ENCODE results near the gene MGAT5B. TPM values are rescaled to one million over a fixed set of nuclear protein-coding genes. Genes with fewer than 3 reads are reported as not detected.

MGAT5B gene
- total RNA-seq, 6 experiments from 2014 or later = 1.5 to 2.3 (median 1.8) TPM

DNA sequence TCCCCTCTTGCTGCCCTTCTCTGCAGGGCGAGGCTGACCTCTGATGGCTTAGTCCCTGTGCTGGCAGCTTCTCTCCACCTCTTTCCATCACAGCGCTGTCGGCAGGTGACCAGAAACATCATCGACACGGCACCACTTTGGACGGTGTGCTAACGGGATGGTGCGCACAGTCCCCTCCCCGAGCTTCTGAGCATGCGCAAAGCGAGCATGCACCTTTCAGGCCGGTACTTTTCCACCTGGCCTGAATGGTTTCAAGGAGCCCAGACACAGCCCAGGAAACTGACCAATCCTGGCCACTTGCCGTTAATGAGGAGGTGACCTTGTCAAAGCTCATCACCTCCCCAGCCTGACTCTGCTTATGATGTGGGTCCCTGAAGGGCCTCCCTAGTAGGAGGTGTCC lies 54.8 kb downstream of the MGAT5B start:
- no peaks in the 10 kb centered on the region for H3K4me1 Mint-ChIP-seq (ENCODE audit: low read depth)
- no peaks in the 10 kb centered on the region for H3K36me3 Mint-ChIP-seq (ENCODE audit: low read depth)
- H3K4me3 Mint-ChIP-seq = no peak overlapping the region
- peaks cover 22% of the 10 kb centered on the region for H3K27me3 Mint-ChIP-seq (ENCODE audit: insufficient read depth)
- no peaks in the 10 kb centered on the region for H3K9me3 Mint-ChIP-seq
- no peak for DNase-seq
- H3K27ac Mint-ChIP-seq = no peak overlapping the region
- TF ChIP-seq, protein P1, sequence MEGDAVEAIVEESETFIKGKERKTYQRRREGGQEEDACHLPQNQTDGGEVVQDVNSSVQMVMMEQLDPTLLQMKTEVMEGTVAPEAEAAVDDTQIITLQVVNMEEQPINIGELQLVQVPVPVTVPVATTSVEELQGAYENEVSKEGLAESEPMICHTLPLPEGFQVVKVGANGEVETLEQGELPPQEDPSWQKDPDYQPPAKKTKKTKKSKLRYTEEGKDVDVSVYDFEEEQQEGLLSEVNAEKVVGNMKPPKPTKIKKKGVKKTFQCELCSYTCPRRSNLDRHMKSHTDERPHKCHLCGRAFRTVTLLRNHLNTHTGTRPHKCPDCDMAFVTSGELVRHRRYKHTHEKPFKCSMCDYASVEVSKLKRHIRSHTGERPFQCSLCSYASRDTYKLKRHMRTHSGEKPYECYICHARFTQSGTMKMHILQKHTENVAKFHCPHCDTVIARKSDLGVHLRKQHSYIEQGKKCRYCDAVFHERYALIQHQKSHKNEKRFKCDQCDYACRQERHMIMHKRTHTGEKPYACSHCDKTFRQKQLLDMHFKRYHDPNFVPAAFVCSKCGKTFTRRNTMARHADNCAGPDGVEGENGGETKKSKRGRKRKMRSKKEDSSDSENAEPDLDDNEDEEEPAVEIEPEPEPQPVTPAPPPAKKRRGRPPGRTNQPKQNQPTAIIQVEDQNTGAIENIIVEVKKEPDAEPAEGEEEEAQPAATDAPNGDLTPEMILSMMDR (IDR thresholded peaks at IDR 0.05) = no peak

DNA sequence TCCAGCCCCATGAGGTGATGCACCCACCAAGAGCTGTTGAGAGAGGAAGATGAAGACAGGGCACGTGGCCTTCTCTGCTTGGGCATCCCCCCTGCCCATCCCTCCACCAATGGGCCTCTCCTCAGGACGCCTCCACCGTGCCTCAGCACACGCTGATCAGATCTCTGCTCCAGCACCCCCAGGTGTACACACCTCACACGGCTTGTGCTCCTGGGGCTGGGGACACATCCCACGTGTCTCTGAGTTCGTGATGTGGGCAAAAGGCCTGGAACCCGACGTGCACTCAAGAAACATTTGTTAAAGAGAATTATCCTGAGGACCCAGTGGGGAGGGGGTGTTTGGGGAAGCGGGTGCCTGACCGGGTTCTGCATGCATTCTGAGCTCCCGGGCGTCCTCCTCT lies 55.3 kb downstream of the MGAT5B start:
- Mint-ChIP-seq H3K27ac (no peak overlapping the region), H3K9me3 (no peaks in the 10 kb centered on the region), H3K4me1 (ENCODE audit: low read depth) (no peaks in the 10 kb centered on the region), H3K27me3 (ENCODE audit: insufficient read depth) (peaks cover 25% of the 10 kb centered on the region), H3K36me3 (ENCODE audit: low read depth) (no peaks in the 10 kb centered on the region), H3K4me3 (no peak overlapping the region)
- TF ChIP-seq, protein P1 (IDR thresholded peaks at IDR 0.05) = no peak
- no peak for DNase-seq

DNA sequence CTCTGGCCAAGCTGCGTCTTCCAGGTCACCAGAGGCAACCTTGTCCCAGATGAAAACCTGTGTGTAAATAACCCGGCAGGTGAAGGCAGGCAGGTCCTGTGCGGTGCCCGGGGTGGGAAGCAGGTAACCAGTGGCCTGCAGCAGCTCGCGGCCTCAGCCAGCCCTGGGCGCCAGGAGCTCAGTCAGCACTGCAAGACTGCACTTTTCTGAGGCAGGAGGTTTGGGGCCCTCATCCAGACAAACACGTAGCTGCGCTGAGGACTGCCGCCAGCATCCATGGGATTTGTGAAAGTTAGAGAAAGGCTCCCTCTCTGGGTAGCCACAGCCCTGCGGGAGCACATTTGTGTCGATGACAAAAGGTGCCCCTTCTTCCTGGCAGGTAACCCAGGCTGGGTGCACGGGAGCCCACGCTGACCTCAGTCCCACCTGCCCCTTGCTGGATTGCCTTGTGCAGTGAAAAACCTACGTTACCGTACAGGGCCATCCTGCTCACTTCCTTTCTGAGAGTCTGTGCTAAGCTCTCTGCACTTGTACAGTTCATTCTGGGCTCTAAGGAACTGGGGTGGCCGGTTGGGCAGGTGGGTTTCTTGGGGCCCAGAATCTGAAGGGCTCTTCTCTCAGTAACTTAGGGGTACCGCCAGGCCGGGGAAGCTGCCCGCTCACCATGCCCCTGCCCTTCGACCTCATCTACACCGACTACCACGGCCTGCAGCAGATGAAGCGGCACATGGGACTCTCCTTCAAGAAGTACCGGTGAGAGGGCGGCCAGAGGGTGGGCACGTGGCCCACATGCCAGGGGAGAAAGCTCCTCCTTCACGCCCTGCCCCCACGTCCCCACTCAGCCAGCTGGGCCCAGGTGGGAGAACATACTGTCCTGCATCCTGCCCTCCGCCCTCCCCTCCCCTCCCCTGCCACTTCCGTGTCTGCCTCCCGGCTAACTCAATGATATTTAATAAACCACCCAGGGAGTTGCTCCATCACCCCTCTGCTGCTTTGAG lies 56.4 kb downstream of the MGAT5B start:
- no peaks in the 10 kb centered on the region for H3K36me3 Mint-ChIP-seq (ENCODE audit: low read depth)
- TF ChIP-seq, protein P1 (IDR thresholded peaks at IDR 0.05) = no peak
- H3K27ac Mint-ChIP-seq = no peak overlapping the region
- H3K27me3 Mint-ChIP-seq (ENCODE audit: insufficient read depth) = peaks cover 26% of the 10 kb centered on the region
- H3K9me3 Mint-ChIP-seq = no peaks in the 10 kb centered on the region
- H3K4me1 Mint-ChIP-seq (ENCODE audit: low read depth) = no peaks in the 10 kb centered on the region
- DNase-seq = no peak
- no peak overlapping the region for H3K4me3 Mint-ChIP-seq

DNA sequence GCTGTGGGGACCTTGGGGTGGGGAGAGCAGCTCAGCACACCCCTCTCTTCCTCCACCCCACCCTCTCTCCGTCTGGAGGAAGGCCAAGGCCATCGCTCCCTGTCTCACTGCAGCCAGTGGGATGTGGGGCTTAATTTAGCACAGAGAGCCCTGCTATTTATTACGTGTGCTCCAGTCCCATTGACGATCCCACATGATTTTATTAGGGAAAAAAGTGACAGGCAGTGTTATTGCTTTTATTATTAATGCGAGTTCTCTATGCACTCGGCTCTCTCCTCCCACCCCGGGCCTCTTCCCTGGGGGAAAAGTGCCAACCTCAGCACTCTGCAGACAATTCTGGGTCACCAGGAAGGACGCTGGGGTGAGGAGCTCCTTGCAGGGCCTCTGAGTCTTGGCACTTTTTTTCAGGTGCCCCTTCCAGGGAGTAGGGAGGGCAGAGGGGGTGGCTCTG lies 57.3 kb downstream of the MGAT5B start:
- DNase-seq = no peak
- no peak overlapping the region for H3K4me3 Mint-ChIP-seq
- no peaks in the 10 kb centered on the region for H3K9me3 Mint-ChIP-seq
- no peaks in the 10 kb centered on the region for H3K36me3 Mint-ChIP-seq (ENCODE audit: low read depth)
- H3K27me3 Mint-ChIP-seq (ENCODE audit: insufficient read depth) = peaks cover 25% of the 10 kb centered on the region
- H3K27ac Mint-ChIP-seq = no peak overlapping the region
- H3K4me1 Mint-ChIP-seq (ENCODE audit: low read depth) = no peaks in the 10 kb centered on the region
- TF ChIP-seq, protein P1 (IDR thresholded peaks at IDR 0.05) = no peak

DNA sequence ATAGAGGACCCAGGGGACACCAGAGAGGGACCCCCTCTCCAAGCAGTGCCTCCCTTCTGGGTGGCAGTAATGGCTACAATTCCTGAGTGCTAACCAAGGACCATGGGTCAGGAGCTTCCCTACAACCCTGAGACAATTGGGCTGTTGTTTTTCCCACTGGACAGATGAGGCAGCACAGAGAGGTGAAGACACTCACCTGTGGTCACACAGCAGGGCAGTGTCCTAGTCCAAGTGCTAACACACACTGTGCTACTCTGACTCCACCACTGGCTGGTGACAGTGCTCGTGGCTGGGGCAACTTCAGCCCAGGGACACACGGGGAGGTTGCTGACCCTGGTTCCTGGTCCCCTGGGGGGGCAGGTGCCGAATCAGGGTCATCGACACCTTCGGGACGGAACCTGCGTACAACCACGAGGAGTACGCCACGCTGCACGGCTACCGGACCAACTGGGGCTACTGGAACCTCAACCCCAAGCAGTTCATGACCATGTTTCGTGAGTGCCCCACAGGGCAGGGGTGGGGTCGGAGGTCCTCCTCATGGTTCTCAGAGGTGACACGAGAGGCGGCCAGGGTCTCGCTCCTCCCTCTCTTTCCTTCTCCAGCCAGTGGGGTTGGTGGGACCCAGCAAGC lies 58.1 kb downstream of the MGAT5B start:
- no peaks in the 10 kb centered on the region for H3K9me3 Mint-ChIP-seq
- no peaks in the 10 kb centered on the region for H3K4me1 Mint-ChIP-seq (ENCODE audit: low read depth)
- H3K27ac Mint-ChIP-seq = no peak overlapping the region
- no peaks in the 10 kb centered on the region for H3K36me3 Mint-ChIP-seq (ENCODE audit: low read depth)
- no peak for DNase-seq
- H3K27me3 Mint-ChIP-seq (ENCODE audit: insufficient read depth) = peaks cover 22% of the 10 kb centered on the region
- H3K4me3 Mint-ChIP-seq = no peak overlapping the region
- TF ChIP-seq, protein P1 (IDR thresholded peaks at IDR 0.05) = no peak

Measured in HFFc6 (cell line).